Calu3 (cell line): ENCODE results near the gene ITGA2. TPM values are rescaled to one million over a fixed set of nuclear protein-coding genes. Genes with fewer than 3 reads are reported as not detected.

Experiments
- BruUV-seq: library from RNA; stranded (reverse); fragments of 400-500 nt; replicated peaks from 2 replicates; lab custom pipeline; 2021; lab: Mats Ljungman, UMichigan
- CTCF ChIA-PET: fragments of 300-600 bp; sonication (Branson Sonifier 250); formaldehyde crosslinking; loops from one replicate; lab custom pipeline; 2022; ENCODE audit warnings: antibody characterized with exemption; lab: Charles Lee
- DNase-seq: peaks from one replicate; pipeline ENCODE4 v3.0.0; 2022
- H3K27ac Mint-ChIP-seq: one replicate; pipeline ENCODE4 v1.8.0; 2022; ENCODE audit warnings: mixed read lengths; ENCODE audit not compliant: unreplicated experiment
- H3K27me3 Mint-ChIP-seq: one replicate; pipeline ENCODE4 v1.8.0; 2022; ENCODE audit warnings: mixed read lengths; ENCODE audit not compliant: unreplicated experiment
- H3K36me3 Mint-ChIP-seq: one replicate; pipeline ENCODE4 v1.8.0; 2022; ENCODE audit warnings: mild to moderate bottlenecking, moderate library complexity, mixed read lengths; ENCODE audit not compliant: insufficient read depth, unreplicated experiment
- H3K4me1 Mint-ChIP-seq: one replicate; pipeline ENCODE4 v1.8.0; 2022; ENCODE audit warnings: mild to moderate bottlenecking, low read depth, mixed read lengths; ENCODE audit not compliant: unreplicated experiment
- H3K4me3 Mint-ChIP-seq: one replicate; pipeline ENCODE4 v1.8.0; 2022; ENCODE audit warnings: mild to moderate bottlenecking, low read depth, moderate library complexity, mixed read lengths; ENCODE audit not compliant: unreplicated experiment
- H3K9me3 Mint-ChIP-seq: one replicate; pipeline ENCODE4 v1.8.0; 2022; ENCODE audit warnings: low read depth, mixed read lengths; ENCODE audit not compliant: unreplicated experiment
- intact Hi-C: fragments of 100-400 bp; cut with micrococcal nuclease; formaldehyde crosslinking; loops from one replicate; pipeline ENCODE4 v1.10.0; 2022; ENCODE audit not compliant: unreplicated experiment
- total RNA-seq: library from RNA; stranded (reverse); gene quantifications from 2 replicates; pipeline ENCODE4 v1.2.3, GENCODE V29; 2022
- TF ChIP-seq, protein P1 (sequence below): fragments of 200-600 bp; IDR thresholded peaks from one replicate; pipeline ENCODE4 v1.8.0; 2022; ENCODE audit warnings: antibody characterized with exemption; ENCODE audit not compliant: unreplicated experiment

Gene ITGA2
- total RNA-seq, 1 experiment from 2014 or later: 91.9 TPM

DNA sequence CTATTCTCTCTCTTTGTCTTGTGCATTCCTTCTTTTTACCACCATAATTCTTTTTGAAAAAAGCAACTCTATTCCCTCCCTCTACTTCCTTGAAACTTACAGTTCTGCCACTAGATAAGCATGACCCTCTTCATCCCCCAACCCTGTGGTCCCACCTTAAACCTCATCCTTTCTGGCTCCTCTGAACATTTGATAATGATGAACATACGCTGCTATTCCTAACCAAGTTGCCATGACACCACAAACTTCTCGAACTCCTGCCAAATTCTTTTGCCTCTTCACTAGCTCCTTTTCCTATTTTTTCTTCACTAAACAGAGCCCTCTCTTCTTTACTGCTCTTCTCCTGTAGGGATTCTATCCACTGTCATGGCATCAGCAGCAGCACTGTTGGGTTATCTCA, 63.3 kb downstream of the ITGA2 start:
- BruUV-seq: no TSS peak
- TF ChIP-seq, protein P1, sequence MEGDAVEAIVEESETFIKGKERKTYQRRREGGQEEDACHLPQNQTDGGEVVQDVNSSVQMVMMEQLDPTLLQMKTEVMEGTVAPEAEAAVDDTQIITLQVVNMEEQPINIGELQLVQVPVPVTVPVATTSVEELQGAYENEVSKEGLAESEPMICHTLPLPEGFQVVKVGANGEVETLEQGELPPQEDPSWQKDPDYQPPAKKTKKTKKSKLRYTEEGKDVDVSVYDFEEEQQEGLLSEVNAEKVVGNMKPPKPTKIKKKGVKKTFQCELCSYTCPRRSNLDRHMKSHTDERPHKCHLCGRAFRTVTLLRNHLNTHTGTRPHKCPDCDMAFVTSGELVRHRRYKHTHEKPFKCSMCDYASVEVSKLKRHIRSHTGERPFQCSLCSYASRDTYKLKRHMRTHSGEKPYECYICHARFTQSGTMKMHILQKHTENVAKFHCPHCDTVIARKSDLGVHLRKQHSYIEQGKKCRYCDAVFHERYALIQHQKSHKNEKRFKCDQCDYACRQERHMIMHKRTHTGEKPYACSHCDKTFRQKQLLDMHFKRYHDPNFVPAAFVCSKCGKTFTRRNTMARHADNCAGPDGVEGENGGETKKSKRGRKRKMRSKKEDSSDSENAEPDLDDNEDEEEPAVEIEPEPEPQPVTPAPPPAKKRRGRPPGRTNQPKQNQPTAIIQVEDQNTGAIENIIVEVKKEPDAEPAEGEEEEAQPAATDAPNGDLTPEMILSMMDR: no peak
- Mint-ChIP-seq H3K27ac (no peak overlapping the region), H3K4me1 (no peaks in the 10 kb centered on the region), H3K27me3 (no peaks in the 10 kb centered on the region), H3K9me3 (no peaks in the 10 kb centered on the region), H3K4me3 (no peak overlapping the region), H3K36me3 (peaks cover 29% of the 10 kb centered on the region)
- CTCF ChIA-PET: no interaction called here
- intact Hi-C loops: no loop called here
- DNase-seq: no peak

DNA sequence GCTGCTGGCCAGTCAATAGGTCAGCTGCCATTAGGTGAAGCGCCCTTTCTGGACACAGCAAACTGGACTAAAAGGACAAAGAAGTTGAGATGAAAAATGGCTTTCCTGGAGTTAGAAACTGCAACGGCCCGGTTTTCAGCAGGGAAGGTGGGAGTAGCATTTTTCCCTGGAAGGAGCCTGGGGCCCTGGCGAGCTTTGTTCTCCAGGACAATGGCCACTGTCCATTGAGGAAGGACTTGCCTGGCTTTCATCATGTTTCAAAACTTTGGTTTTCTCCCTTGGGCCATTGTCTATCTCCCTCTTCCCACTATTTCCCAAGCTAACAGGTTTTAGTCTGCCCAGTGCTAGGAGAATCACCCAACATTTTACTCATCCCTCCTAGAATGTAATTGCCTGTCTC, 64.2 kb downstream of the ITGA2 start:
- BruUV-seq: no TSS peak
- no peak overlapping the region for H3K4me3 Mint-ChIP-seq
- no peaks in the 10 kb centered on the region for H3K27me3 Mint-ChIP-seq
- CTCF ChIA-PET: no interaction called here
- intact Hi-C loops: no loop called here
- no peaks in the 10 kb centered on the region for H3K9me3 Mint-ChIP-seq
- H3K27ac Mint-ChIP-seq: no peak overlapping the region
- no peak for DNase-seq
- H3K36me3 Mint-ChIP-seq: peaks cover 28% of the 10 kb centered on the region
- no peaks in the 10 kb centered on the region for H3K4me1 Mint-ChIP-seq
- TF ChIP-seq, protein P1: no peak

DNA sequence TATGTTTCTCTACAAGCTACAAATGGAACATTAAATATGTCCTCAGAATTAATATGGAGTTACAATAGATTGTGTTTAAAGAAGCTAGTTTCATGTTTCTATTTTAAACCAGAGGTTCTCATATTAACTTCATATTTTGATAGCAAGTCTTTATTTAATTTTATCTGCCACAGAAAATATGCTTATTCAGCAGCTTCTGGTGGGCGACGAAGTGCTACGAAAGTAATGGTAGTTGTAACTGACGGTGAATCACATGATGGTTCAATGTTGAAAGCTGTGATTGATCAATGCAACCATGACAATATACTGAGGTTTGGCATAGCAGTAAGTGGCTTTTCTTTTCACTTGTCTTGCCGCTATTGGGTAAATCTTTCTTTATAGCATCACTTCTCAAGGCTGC, 66.2 kb downstream of the ITGA2 start:
- no peaks in the 10 kb centered on the region for H3K4me1 Mint-ChIP-seq
- CTCF ChIA-PET: no interaction called here
- peaks cover 21% of the 10 kb centered on the region for H3K36me3 Mint-ChIP-seq
- H3K4me3 Mint-ChIP-seq: no peak overlapping the region
- TF ChIP-seq, protein P1: no peak
- no TSS peak for BruUV-seq
- no peaks in the 10 kb centered on the region for H3K9me3 Mint-ChIP-seq
- no peak for DNase-seq
- H3K27me3 Mint-ChIP-seq: no peaks in the 10 kb centered on the region
- intact Hi-C loops: no loop called here
- no peak overlapping the region for H3K27ac Mint-ChIP-seq

DNA sequence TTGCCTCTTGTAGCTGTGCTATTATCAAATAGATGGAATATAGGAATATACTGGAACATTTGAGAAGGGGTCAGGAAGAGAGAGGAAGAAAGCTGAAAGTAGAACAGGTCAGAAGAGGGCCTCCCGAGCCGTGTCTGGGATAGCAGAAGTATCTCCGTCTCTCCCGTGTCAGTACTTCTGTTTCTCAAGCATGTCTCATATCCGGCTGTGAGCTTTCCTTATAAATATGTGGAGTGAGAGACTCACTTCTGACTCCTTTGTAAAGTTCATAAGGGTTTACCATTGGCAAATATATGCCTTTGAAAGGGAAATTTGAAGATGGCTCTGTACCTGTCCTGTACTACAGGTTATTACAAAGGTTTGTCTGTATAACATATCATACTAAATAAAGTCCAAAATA, 70.1 kb downstream of the ITGA2 start:
- CTCF ChIA-PET: no interaction called here
- no peak for DNase-seq
- Mint-ChIP-seq H3K36me3 (peaks cover 29% of the 10 kb centered on the region), H3K27me3 (no peaks in the 10 kb centered on the region), H3K4me1 (no peaks in the 10 kb centered on the region), H3K9me3 (no peaks in the 10 kb centered on the region), H3K27ac (no peak overlapping the region), H3K4me3 (no peak overlapping the region)
- BruUV-seq: no TSS peak
- intact Hi-C loops: no loop called here
- TF ChIP-seq, protein P1: no peak
